ENCODE measurements around the gene HNRNPA2B1. TPM values are rescaled to one million over a fixed set of nuclear protein-coding genes. Genes with fewer than 3 reads are reported as not detected.

The HNRNPA2B1 gene
- total RNA-seq, 2 experiments from 2014 or later = 258 to 1,090 TPM

DNA sequence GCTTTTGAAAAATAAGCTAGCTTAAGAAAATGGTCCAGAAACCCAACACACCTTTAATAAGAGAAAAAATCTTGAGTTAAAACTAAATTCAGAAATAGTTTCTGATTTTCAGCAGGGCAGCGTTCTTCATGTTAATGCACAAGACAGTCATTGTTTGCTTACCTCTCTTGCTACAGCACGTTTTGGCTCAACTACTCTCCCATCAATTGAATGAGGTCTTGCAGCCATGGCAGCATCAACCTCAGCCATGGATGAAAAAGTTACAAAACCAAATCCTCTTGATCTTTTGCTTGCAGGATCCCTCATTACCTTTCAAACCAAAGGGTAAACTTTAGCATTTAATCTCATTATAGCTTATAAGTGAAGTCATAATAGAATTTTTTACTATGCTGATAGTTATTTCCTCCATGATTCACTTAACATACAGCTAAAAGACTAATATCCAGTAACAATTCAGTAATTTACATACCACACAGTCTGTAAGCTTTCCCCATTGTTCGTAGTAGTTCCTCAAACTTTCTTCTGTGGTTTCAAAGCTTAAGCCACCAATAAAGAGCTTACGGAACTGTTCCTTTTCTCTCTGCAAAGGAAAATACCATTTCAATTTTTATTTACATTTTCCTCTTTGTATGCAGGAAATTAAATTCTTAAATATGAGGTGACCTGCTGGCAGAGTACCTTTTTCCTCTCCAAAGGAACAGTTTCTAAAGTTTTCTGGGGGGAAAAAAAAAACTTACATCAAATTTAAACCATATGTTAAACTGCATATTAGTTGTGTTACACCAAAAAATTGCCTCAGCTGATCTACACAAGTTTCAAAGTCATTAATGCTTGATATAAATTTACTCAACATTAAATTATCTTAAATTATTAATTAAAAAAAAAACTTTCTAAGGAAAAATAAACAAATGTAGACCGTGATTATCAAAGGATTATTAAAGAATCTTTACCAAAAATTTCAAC is 3.1 kb downstream of the HNRNPA2B1 start:
- peaks cover 87% of the 10 kb centered on the region for H3K36me3 ChIP-seq (ENCODE audit: insufficient read depth, low read length)
- peak; percentile 58 for DNase-seq (ENCODE audit: low spot score)
- H4K20me1 ChIP-seq (ENCODE audit: insufficient read depth, low read length) = peaks cover 70% of the 10 kb centered on the region
- H3K79me2 ChIP-seq (ENCODE audit: insufficient read depth, low read depth, low read length) = peaks cover 89% of the 10 kb centered on the region
- ChIA-PET CTCF (ENCODE audit: unreplicated experiment) (interaction anchor here (0.6 to 1.8 kb wide), 3 partner anchors 46 to 116 kb away, joined by 3 to 4 read pairs (median 3); partner anchors contain the start of gene NFE2L3), POLR2A (interaction anchor here (0.6 to 4.4 kb wide), 13 partner anchors 9 to 230 kb away, joined by 3 to 26 read pairs (median 4); no protein-coding TSS in a partner anchor)
- peak overlapping the region; percentile 9 for H3K27ac ChIP-seq (ENCODE audit: low read depth, low read length, poor library complexity, severe bottlenecking)
- H3K9me3 ChIP-seq (ENCODE audit: low read length) = no peaks in the 10 kb centered on the region
- H3K4me3 ChIP-seq (ENCODE audit: low read depth, low read length, poor library complexity, severe bottlenecking) = peak overlapping the region; percentile 99
- H3K9me2 ChIP-seq (ENCODE audit: insufficient read depth, low read length) = no peaks in the 10 kb centered on the region
- H2AFZ ChIP-seq (ENCODE audit: low read length) = no peak overlapping the region
- TF ChIP-seq EZH2phosphoT487 (IDR thresholded peaks at IDR 0.05; ENCODE audit: borderline replicate concordance, low read depth, low read length) = no peak
- TF ChIP-seq, protein P1, sequence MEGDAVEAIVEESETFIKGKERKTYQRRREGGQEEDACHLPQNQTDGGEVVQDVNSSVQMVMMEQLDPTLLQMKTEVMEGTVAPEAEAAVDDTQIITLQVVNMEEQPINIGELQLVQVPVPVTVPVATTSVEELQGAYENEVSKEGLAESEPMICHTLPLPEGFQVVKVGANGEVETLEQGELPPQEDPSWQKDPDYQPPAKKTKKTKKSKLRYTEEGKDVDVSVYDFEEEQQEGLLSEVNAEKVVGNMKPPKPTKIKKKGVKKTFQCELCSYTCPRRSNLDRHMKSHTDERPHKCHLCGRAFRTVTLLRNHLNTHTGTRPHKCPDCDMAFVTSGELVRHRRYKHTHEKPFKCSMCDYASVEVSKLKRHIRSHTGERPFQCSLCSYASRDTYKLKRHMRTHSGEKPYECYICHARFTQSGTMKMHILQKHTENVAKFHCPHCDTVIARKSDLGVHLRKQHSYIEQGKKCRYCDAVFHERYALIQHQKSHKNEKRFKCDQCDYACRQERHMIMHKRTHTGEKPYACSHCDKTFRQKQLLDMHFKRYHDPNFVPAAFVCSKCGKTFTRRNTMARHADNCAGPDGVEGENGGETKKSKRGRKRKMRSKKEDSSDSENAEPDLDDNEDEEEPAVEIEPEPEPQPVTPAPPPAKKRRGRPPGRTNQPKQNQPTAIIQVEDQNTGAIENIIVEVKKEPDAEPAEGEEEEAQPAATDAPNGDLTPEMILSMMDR (conservative IDR thresholded peaks at IDR 0.05; ENCODE audit: low read length) = no peak
- intact Hi-C loops (cut with micrococcal nuclease; ENCODE audit: unreplicated experiment) = loop anchor here (2.0 kb wide), 1 partner anchor 107 kb away; no protein-coding TSS in a partner anchor
- peaks cover 50% of the 10 kb centered on the region for H3K4me1 ChIP-seq (ENCODE audit: insufficient read depth, low read length, poor library complexity, severe bottlenecking)
- peak overlapping the region; percentile 93 for H3K4me2 ChIP-seq (ENCODE audit: low read length)
- TSS peak; percentile 63 for BruUV-seq (replicated peaks)

- no peaks in the 10 kb centered on the region for H3K9me3 ChIP-seq (ENCODE audit: low read length)
- ChIA-PET POLR2A (interaction anchor here (0.8 to 4.4 kb wide), 4 partner anchors 7 to 105 kb away, joined by 3 to 26 read pairs (median 4); no protein-coding TSS in a partner anchor), CTCF (ENCODE audit: unreplicated experiment) (no interaction called here)
- intact Hi-C loops (cut with micrococcal nuclease; ENCODE audit: unreplicated experiment) = no loop called here
- H3K36me3 ChIP-seq (ENCODE audit: insufficient read depth, low read length) = peaks cover 95% of the 10 kb centered on the region
- H3K9me2 ChIP-seq (ENCODE audit: insufficient read depth, low read length) = no peaks in the 10 kb centered on the region
- H3K4me2 ChIP-seq (ENCODE audit: low read length) = peak overlapping the region; percentile 93
- peaks cover 95% of the 10 kb centered on the region for H3K79me2 ChIP-seq (ENCODE audit: insufficient read depth, low read depth, low read length)
- DNase-seq (ENCODE audit: low spot score) = no peak
- no peak overlapping the region for H2AFZ ChIP-seq (ENCODE audit: low read length)
- no peak for TF ChIP-seq EZH2phosphoT487 (IDR thresholded peaks at IDR 0.05; ENCODE audit: borderline replicate concordance, low read depth, low read length)
- TF ChIP-seq, protein P1 (conservative IDR thresholded peaks at IDR 0.05; ENCODE audit: low read length) = no peak
- no peak overlapping the region for H3K27ac ChIP-seq (ENCODE audit: low read depth, low read length, poor library complexity, severe bottlenecking)
- peak overlapping the region; percentile 99 for H3K4me3 ChIP-seq (ENCODE audit: low read depth, low read length, poor library complexity, severe bottlenecking)
- BruUV-seq (replicated peaks) = no TSS peak
- peaks cover 79% of the 10 kb centered on the region for H4K20me1 ChIP-seq (ENCODE audit: insufficient read depth, low read length)
- peaks cover 54% of the 10 kb centered on the region for H3K4me1 ChIP-seq (ENCODE audit: insufficient read depth, low read length, poor library complexity, severe bottlenecking)
Measured at GRCh38 chr7:26195867-26196657, 4.5 kb downstream of the HNRNPA2B1 start.

All from OCI-LY7 (cell line).